Measurements from ENCODE around the gene TRPT1.

Gene TRPT1

DNA sequence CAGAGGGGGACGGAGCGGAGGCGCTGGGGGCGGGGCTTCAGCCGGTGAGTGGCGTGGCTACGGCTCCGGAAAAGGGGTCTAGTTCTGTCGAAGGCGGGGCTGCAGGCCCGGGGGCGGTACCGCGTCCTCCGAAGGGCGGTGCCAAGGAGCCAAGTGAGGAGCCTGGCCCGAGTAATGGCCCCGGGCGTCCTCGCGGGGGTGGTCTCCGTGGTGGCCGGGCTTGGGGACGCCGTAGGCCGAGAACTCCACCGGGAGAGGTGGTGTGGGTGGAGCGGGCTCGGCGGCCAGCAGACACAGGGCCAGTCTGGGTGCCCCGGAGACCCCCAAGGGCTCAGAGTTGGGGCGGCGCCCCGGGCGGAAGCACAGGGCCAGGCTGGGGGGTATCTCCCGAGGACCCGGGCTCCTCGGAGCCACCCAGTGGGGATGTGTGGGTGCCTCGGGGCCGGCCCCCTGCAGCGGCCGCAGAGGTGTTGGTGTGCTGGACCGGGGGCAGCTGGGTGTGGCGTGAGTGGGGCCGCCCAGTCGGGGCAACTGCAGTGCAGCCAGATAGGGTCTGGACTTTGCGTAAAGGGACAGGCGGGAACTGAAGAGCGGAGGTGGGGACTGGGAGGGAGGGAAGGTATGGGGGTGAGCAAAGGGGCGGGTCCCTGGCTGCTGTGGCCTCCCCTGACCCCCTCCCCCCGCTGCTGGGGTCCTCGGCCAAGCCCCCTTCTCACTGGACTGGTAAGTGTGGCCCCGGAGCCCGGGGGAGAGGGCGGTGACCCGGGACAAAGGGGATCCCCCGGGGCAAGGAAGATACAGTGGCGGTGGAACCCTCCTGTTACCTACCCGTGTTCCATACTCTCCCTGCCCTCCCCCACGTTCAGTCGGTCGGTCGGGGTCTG, 15.7 kb upstream of the TRPT1 start:
- TF ChIP-seq, protein P1, sequence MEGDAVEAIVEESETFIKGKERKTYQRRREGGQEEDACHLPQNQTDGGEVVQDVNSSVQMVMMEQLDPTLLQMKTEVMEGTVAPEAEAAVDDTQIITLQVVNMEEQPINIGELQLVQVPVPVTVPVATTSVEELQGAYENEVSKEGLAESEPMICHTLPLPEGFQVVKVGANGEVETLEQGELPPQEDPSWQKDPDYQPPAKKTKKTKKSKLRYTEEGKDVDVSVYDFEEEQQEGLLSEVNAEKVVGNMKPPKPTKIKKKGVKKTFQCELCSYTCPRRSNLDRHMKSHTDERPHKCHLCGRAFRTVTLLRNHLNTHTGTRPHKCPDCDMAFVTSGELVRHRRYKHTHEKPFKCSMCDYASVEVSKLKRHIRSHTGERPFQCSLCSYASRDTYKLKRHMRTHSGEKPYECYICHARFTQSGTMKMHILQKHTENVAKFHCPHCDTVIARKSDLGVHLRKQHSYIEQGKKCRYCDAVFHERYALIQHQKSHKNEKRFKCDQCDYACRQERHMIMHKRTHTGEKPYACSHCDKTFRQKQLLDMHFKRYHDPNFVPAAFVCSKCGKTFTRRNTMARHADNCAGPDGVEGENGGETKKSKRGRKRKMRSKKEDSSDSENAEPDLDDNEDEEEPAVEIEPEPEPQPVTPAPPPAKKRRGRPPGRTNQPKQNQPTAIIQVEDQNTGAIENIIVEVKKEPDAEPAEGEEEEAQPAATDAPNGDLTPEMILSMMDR (IDR thresholded peaks at IDR 0.05; ENCODE audit: extremely low read depth, missing control alignments), result no peak
- peak; percentile 98 for DNase-seq (ENCODE audit: low spot score)

DNA sequence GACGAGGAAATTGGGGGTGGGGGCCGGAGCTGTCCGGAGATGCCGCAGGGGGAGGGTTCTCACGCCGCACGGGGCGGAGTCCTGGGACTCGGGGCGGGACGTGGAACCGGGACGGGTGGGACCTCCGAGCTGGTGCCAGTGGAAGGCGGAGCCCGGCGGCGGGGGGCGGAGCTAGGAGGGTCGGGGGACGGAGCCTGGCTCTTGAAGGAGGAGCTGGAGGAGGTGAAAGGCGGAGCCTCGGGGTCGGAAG, 15.2 kb upstream of the TRPT1 start:
- DNase-seq (ENCODE audit: low spot score), result no peak
- TF ChIP-seq, protein P1 (IDR thresholded peaks at IDR 0.05; ENCODE audit: extremely low read depth, missing control alignments), result no peak

DNA sequence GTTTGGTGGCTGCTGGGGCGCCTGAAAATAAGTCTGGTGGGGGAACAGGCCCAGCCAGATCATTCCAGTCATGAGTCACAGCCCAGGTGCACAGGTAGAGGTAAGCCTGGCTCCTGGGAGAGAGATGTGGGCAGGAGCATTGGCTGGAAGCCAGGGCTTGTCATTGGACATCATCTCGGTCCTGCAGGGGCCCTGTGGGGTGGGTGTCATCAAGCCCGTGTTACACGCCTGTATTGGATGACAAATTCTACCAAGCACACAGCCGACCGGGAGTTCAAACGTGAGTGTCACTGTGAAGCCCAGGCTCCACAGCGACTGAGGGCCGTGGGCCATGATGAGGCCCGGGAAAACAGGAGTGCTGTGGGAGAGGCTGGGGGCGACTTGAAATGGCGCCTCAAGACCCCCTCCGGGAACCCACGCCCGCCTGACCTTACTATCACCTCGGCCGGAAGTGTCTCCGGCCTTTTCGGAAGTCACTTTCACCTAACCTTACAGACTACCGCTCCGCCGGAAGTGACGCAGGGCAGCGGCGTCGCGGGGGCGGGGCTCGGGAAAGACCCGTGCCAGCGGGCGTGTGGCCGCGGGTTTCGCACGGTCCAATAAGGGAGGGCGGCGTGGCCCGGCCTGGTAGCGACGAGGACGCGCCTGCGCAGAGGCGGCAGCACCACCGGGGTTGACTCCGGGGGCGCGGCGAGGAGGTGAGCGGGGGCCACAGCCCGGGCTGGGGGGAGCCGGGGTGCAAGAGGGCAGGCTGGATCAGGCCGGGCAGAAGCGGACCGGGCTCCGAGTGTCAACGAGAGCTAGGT, 14.7 kb upstream of the TRPT1 start, which contains the start of gene FKBP2:
FKBP2 (plus strand) TSS at position 661 of the 806 bp plus-strand sequence. CDS start 1,293 bp downstream, outside the sequence.
- TF ChIP-seq, protein P1 (IDR thresholded peaks at IDR 0.05; ENCODE audit: extremely low read depth, missing control alignments), result no peak
- DNase-seq (ENCODE audit: low spot score), result peak; percentile 96

DNA sequence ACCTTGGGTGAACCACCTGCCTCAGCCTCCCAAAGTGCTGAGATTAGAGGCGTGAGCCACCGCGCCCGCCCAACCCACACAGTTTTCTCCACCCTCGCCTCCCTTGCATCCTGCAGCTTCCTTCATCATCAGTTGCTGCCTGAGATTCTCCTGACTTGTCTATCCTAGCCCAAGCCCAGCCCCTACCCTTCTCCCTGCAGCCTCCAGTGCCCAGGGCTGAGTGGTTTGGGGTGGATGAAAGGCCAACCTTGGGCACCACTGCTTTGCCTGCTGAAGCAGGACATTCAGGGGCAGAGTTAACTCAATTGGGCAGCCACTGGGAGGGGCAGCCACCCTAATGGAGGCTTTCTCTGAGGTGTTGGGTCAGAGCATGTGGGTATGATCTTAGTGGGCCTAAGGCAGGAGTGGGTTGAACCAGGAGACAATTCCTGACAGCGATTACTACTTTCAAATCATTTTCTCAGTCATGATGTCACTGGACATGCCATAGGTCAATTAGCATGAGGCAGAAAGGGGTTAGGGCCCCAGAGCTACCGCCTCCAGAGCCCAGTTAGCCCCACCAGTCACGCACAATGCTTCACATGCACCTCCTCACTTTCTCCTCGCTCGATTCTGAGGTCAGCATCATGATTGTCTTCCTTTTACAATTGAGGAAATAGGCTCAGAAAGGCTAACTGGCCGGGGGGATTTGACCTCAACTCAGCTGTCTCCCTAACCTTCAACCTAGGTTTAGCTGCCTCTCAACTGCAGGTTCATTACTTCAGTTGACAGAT, 13.9 kb upstream of the TRPT1 start:
- peak; percentile 82 for DNase-seq (ENCODE audit: low spot score)
- TF ChIP-seq, protein P1 (IDR thresholded peaks at IDR 0.05; ENCODE audit: extremely low read depth, missing control alignments), result no peak

DNA sequence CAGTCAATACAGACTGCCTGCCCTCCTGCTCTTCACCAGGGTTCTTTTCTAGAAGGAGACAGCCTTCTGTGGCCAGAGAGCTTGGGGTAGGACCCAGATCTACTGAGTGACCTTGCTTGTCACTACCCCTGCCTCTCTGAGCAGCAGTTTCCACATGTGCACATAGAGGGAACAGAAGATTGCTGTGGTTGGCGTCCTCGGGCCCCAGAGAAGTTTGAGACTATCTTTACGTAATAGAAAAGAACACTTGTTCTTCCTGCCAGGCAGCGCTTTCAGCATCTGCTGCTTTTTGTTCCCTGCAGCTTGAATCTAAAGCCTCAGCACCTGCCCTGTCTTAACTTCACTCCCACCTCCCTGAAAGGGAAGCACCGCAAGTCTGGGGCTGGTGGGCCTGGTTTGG, 13.0 kb upstream of the TRPT1 start:
- TF ChIP-seq, protein P1 (IDR thresholded peaks at IDR 0.05; ENCODE audit: extremely low read depth, missing control alignments), result no peak
- no peak for DNase-seq (ENCODE audit: low spot score)

DNA sequence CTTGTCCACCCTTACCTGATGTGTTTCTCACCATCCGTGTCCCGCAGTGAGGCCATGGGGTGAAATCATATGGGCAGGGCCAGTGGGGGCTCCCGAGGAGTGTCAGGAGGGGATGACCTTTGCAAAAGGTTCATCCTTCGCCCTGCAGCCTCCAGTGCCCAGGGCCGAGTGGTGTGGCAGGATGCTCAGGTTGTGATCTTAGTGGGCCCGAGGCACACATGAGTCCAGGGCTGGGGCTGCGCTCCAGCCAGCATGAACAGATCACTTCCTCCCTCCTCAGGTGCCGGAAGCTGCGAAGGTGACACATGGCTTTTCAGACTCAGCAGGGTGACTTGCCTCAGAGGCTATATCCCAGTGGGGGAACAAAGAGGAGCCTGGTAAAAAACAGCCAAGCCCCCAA, 12.1 kb upstream of the TRPT1 start:
- TF ChIP-seq, protein P1 (IDR thresholded peaks at IDR 0.05; ENCODE audit: extremely low read depth, missing control alignments), result no peak
- no peak for DNase-seq (ENCODE audit: low spot score)
